ENCODE data around the gene TM6SF1. TPM values are rescaled to one million over a fixed set of nuclear protein-coding genes. Genes with fewer than 3 reads are reported as not detected.
"Not testable (repeated sequence)": the region's sequence is repeated elsewhere in the genome, so short reads cannot be mapped to it uniquely, and the experiment has no call there.

The TM6SF1 gene
- total and polyA plus RNA-seq, 2 donors (not counting 1 experiment from before 2014, with no cell fraction given) = 3.6 to 3.9 TPM

DNA sequence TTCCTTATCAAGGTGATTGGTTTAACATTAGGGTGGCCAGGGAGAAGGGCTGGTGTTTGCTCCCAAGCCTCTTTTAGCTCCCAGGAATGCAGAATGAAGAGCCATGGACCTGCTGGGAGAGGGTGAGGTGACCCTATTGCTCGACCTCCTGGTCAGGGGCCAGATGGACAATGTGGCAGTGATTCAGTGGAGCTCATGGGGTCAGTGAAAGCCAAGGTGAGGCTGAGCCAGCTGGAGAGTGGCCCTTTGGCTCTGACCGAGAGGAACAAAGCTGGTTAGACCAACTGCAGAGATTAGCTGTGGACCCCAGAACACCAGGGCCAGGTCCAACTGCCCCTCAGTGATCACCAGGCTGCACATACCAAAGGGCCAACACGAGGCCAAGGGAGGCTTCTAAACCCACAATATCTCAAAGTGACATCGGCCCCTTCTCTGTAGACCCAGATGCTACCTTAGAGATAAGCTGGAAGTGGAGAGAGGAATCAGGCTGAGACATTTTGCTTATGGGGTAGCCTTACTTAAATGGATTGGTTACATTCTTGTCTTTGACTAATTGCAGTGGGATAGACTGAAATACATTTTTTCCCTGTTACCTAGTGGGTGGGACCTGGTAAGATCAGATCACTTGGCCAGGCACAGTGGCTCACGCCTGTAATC is 24.6 kb upstream of the TM6SF1 start:
- TF ChIP-seq, protein P1, sequence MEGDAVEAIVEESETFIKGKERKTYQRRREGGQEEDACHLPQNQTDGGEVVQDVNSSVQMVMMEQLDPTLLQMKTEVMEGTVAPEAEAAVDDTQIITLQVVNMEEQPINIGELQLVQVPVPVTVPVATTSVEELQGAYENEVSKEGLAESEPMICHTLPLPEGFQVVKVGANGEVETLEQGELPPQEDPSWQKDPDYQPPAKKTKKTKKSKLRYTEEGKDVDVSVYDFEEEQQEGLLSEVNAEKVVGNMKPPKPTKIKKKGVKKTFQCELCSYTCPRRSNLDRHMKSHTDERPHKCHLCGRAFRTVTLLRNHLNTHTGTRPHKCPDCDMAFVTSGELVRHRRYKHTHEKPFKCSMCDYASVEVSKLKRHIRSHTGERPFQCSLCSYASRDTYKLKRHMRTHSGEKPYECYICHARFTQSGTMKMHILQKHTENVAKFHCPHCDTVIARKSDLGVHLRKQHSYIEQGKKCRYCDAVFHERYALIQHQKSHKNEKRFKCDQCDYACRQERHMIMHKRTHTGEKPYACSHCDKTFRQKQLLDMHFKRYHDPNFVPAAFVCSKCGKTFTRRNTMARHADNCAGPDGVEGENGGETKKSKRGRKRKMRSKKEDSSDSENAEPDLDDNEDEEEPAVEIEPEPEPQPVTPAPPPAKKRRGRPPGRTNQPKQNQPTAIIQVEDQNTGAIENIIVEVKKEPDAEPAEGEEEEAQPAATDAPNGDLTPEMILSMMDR (conservative IDR thresholded peaks at IDR 0.05 in 1 of 2, IDR thresholded peaks at IDR 0.05 in 1 of 2; ENCODE audit: low read depth in 1 of 2, low read length in 2 of 2) = no peak
- TF ChIP-seq EZH2 (IDR thresholded peaks at IDR 0.05; ENCODE audit: low read length, missing control alignments) = no peak
- H3K4me3 ChIP-seq (replicated peaks in 1 of 4; ENCODE audit: control extremely low read depth in 1 of 4, insufficient read depth in 1 of 4, low read depth in 3 of 4, low read length in 4 of 4) = no peak overlapping the region

GRCh38 chr15:83085461-83085860 is 22.0 kb upstream of the TM6SF1 start:
- not testable (repeated sequence) for H3K9me3 ChIP-seq (ENCODE audit: control insufficient read depth, insufficient read depth, low read depth, low read length); H2AFZ ChIP-seq (ENCODE audit: low read length); H3K79me2 ChIP-seq (ENCODE audit: control insufficient read depth, insufficient read depth, low read length); H3K27ac ChIP-seq (ENCODE audit: insufficient read depth, low read length); DNase-seq (ENCODE audit: low read depth in 2 of 2); H3K4me2 ChIP-seq (ENCODE audit: extremely low read depth, insufficient read depth, low read length); H3K4me1 ChIP-seq (ENCODE audit: control insufficient read depth, extremely low read depth, insufficient read depth, low read length); H3K36me3 ChIP-seq (ENCODE audit: control insufficient read depth, insufficient read depth, low read length); H3K4me3 ChIP-seq (replicated peaks in 1 of 4; ENCODE audit: control extremely low read depth in 1 of 4, insufficient read depth in 1 of 4, low read depth in 3 of 4, low read length in 4 of 4); H4K20me1 ChIP-seq (ENCODE audit: control insufficient read depth, extremely low read depth, insufficient read depth, low read length); H3K9ac ChIP-seq (ENCODE audit: insufficient read depth, low read length); H3K27me3 ChIP-seq (ENCODE audit: control insufficient read depth, insufficient read depth, low read length)

More for the DNA sequence above, 24.6 kb upstream of the TM6SF1 start:
- no peak for DNase-seq (ENCODE audit: low read depth in 2 of 2)
- no peaks in the 10 kb centered on the region for H4K20me1 ChIP-seq (ENCODE audit: control insufficient read depth, extremely low read depth, insufficient read depth, low read length)
- H3K4me1 ChIP-seq (ENCODE audit: control insufficient read depth, extremely low read depth, insufficient read depth, low read length) = no peaks in the 10 kb centered on the region
- H3K27ac ChIP-seq (ENCODE audit: insufficient read depth, low read length) = no peak overlapping the region
- H3K9ac ChIP-seq (ENCODE audit: insufficient read depth, low read length) = no peak overlapping the region
- no peaks in the 10 kb centered on the region for H3K79me2 ChIP-seq (ENCODE audit: control insufficient read depth, insufficient read depth, low read length)
- H3K4me2 ChIP-seq (ENCODE audit: extremely low read depth, insufficient read depth, low read length) = no peak overlapping the region
- no peaks in the 10 kb centered on the region for H3K9me3 ChIP-seq (ENCODE audit: control insufficient read depth, insufficient read depth, low read depth, low read length)
- no peak overlapping the region for H2AFZ ChIP-seq (ENCODE audit: low read length)
- peaks cover 6% of the 10 kb centered on the region for H3K27me3 ChIP-seq (ENCODE audit: control insufficient read depth, insufficient read depth, low read length)
- no peaks in the 10 kb centered on the region for H3K36me3 ChIP-seq (ENCODE audit: control insufficient read depth, insufficient read depth, low read length)

DNA sequence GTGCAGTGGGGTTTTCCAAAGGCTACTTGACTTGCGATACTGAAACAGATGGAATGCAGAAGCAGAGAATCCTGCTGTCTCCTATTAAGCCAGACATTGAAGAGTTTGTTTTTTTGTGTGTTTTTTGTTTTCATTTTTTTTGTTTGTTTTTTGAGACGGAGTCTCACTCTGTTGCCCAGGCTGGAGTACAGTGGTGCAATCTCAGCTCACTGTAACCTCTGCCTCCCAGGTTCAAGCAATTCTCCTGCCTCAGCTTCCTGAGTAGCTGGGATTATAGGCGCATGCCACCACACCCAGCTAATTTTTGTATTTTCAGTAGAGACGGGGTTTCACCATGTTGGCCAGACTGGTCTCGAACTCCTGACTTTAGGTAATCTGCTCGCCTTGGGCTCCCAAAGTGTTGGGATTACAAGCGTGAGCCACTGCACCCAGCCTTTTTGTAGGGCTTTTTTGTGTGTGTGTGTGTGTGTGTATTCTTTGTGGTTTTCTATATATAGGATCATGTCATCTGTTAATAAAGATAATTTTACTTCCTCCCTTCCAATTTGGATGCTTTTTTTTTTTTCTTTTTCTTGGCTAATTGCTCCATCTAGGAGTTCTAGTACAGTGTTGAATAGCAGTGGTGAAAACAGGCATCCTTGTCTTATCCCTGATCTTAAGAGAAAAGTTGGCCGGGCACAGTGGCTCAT is 21.4 kb upstream of the TM6SF1 start:
- H3K9ac ChIP-seq (ENCODE audit: insufficient read depth, low read length); H4K20me1 ChIP-seq (ENCODE audit: control insufficient read depth, extremely low read depth, insufficient read depth, low read length); H3K9me3 ChIP-seq (ENCODE audit: control insufficient read depth, insufficient read depth, low read depth, low read length); H3K79me2 ChIP-seq (ENCODE audit: control insufficient read depth, insufficient read depth, low read length); H3K36me3 ChIP-seq (ENCODE audit: control insufficient read depth, insufficient read depth, low read length); DNase-seq (ENCODE audit: low read depth in 2 of 2); H2AFZ ChIP-seq (ENCODE audit: low read length); H3K4me1 ChIP-seq (ENCODE audit: control insufficient read depth, extremely low read depth, insufficient read depth, low read length); H3K4me3 ChIP-seq (replicated peaks in 1 of 4; ENCODE audit: control extremely low read depth in 1 of 4, insufficient read depth in 1 of 4, low read depth in 3 of 4, low read length in 4 of 4); H3K27me3 ChIP-seq (ENCODE audit: control insufficient read depth, insufficient read depth, low read length); H3K27ac ChIP-seq (ENCODE audit: insufficient read depth, low read length); H3K4me2 ChIP-seq (ENCODE audit: extremely low read depth, insufficient read depth, low read length): not testable (repeated sequence)

GRCh38 chr15:83087576-83087975 is 19.9 kb upstream of the TM6SF1 start:
- H2AFZ ChIP-seq (ENCODE audit: low read length) = no peak overlapping the region
- no peaks in the 10 kb centered on the region for H3K9me3 ChIP-seq (ENCODE audit: control insufficient read depth, insufficient read depth, low read depth, low read length)
- no peak for DNase-seq (ENCODE audit: low read depth in 2 of 2)
- H3K4me3 ChIP-seq (replicated peaks in 1 of 4; ENCODE audit: control extremely low read depth in 1 of 4, insufficient read depth in 1 of 4, low read depth in 3 of 4, low read length in 4 of 4) = no peak overlapping the region
- no peak overlapping the region for H3K27ac ChIP-seq (ENCODE audit: insufficient read depth, low read length)
- H3K27me3 ChIP-seq (ENCODE audit: control insufficient read depth, insufficient read depth, low read length) = no peaks in the 10 kb centered on the region
- TF ChIP-seq, protein P1 (conservative IDR thresholded peaks at IDR 0.05 in 1 of 2, IDR thresholded peaks at IDR 0.05 in 1 of 2; ENCODE audit: low read depth in 1 of 2, low read length in 2 of 2) = no peak
- no peak for TF ChIP-seq EZH2 (IDR thresholded peaks at IDR 0.05; ENCODE audit: low read length, missing control alignments)
- no peaks in the 10 kb centered on the region for H3K79me2 ChIP-seq (ENCODE audit: control insufficient read depth, insufficient read depth, low read length)
- H3K36me3 ChIP-seq (ENCODE audit: control insufficient read depth, insufficient read depth, low read length) = no peaks in the 10 kb centered on the region
- H3K9ac ChIP-seq (ENCODE audit: insufficient read depth, low read length) = no peak overlapping the region
- H4K20me1 ChIP-seq (ENCODE audit: control insufficient read depth, extremely low read depth, insufficient read depth, low read length) = no peaks in the 10 kb centered on the region
- no peak overlapping the region for H3K4me2 ChIP-seq (ENCODE audit: extremely low read depth, insufficient read depth, low read length)
- H3K4me1 ChIP-seq (ENCODE audit: control insufficient read depth, extremely low read depth, insufficient read depth, low read length) = no peaks in the 10 kb centered on the region

Measured in fibroblast of lung (primary cell).